KMS-11 (cell line): ENCODE measurements around the gene SIRT1.

Experiments used
- H2AFZ ChIP-seq: fragments of 200-600 bp; sonication (generic); 2 replicates; pipeline ENCODE4 v1.6.1; 2016; ENCODE audit warnings: antibody characterized with exemption, mixed run types, low read depth
- H3K27ac ChIP-seq: fragments of 200-600 bp; sonication (generic); 2 replicates; pipeline ENCODE4 v1.6.1; 2016; ENCODE audit warnings: mild to moderate bottlenecking, mixed run types
- H3K27me3 ChIP-seq: fragments of 200-600 bp; sonication (generic); 2 replicates; pipeline ENCODE4 v1.6.1; 2017; ENCODE audit warnings: mild to moderate bottlenecking, low read depth, mixed run types, moderate library complexity; ENCODE audit not compliant: insufficient read depth
- H3K36me3 ChIP-seq: fragments of 200-600 bp; sonication (generic); 2 replicates; pipeline ENCODE4 v1.6.1; 2017; ENCODE audit warnings: mild to moderate bottlenecking, mixed run types; ENCODE audit not compliant: insufficient read depth
- H3K4me1 ChIP-seq: fragments of 200-600 bp; sonication (generic); 2 replicates; pipeline ENCODE4 v1.6.1; 2016; ENCODE audit warnings: mild to moderate bottlenecking, low read depth, mixed run types; ENCODE audit not compliant: poor library complexity, severe bottlenecking
- H3K4me2 ChIP-seq: fragments of 200-600 bp; sonication (generic); 2 replicates; pipeline ENCODE4 v1.7.0; 2016; ENCODE audit warnings: mild to moderate bottlenecking, mixed run types
- H3K4me3 ChIP-seq: fragments of 200-600 bp; sonication (generic); IDR thresholded peaks from 2 replicates; pipeline ENCODE4 v1.6.1; 2017; ENCODE audit warnings: low read depth, low read length, mixed read lengths; ENCODE audit not compliant: insufficient read depth
- H3K79me2 ChIP-seq: fragments of 200-600 bp; sonication (generic); 2 replicates; pipeline ENCODE4 v1.6.1; 2016; ENCODE audit warnings: low read depth, mixed run types; ENCODE audit not compliant: insufficient read depth
- H3K9ac ChIP-seq: fragments of 200-600 bp; sonication (generic); 2 replicates; pipeline ENCODE4 v1.6.1; 2016; ENCODE audit warnings: mild to moderate bottlenecking, mixed run types
- H4K20me1 ChIP-seq: fragments of 200-600 bp; sonication (generic); 2 replicates; pipeline ENCODE4 v1.6.1; 2016; ENCODE audit warnings: mild to moderate bottlenecking, mixed run types; ENCODE audit not compliant: insufficient read depth
- TF ChIP-seq, protein P1 (sequence below): fragments of 200-600 bp; sonication (generic); conservative IDR thresholded peaks from 2 replicates; pipeline ENCODE4 v1.6.1; 2017; ENCODE audit warnings: low read depth, mild to moderate bottlenecking, antibody characterized with exemption, low read length, moderate library complexity, mixed read lengths

SIRT1 gene

DNA sequence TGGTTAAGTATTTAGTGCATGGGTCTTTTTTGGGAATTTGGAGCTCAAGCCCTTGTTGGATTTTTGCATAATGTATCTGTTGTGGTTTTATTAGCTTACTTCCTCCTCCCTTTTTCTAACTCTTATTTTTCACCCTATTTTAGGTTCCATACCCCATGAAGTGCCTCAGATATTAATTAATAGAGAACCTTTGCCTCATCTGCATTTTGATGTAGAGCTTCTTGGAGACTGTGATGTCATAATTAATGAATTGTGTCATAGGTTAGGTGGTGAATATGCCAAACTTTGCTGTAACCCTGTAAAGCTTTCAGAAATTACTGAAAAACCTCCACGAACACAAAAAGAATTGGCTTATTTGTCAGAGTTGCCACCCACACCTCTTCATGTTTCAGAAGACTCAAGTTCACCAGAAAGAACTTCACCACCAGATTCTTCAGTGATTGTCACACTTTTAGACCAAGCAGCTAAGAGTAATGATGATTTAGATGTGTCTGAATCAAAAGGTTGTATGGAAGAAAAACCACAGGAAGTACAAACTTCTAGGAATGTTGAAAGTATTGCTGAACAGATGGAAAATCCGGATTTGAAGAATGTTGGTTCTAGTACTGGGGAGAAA, 28.0 kb downstream of the SIRT1 start:
- no peaks in the 10 kb centered on the region for H3K4me1 ChIP-seq
- no peak overlapping the region for H2AFZ ChIP-seq
- H3K27me3 ChIP-seq: no peaks in the 10 kb centered on the region
- TF ChIP-seq, protein P1, sequence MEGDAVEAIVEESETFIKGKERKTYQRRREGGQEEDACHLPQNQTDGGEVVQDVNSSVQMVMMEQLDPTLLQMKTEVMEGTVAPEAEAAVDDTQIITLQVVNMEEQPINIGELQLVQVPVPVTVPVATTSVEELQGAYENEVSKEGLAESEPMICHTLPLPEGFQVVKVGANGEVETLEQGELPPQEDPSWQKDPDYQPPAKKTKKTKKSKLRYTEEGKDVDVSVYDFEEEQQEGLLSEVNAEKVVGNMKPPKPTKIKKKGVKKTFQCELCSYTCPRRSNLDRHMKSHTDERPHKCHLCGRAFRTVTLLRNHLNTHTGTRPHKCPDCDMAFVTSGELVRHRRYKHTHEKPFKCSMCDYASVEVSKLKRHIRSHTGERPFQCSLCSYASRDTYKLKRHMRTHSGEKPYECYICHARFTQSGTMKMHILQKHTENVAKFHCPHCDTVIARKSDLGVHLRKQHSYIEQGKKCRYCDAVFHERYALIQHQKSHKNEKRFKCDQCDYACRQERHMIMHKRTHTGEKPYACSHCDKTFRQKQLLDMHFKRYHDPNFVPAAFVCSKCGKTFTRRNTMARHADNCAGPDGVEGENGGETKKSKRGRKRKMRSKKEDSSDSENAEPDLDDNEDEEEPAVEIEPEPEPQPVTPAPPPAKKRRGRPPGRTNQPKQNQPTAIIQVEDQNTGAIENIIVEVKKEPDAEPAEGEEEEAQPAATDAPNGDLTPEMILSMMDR: no peak
- H3K36me3 ChIP-seq: no peaks in the 10 kb centered on the region; the same call in 1 of the 2 replicates
- H4K20me1 ChIP-seq: no peaks in the 10 kb centered on the region
- H3K79me2 ChIP-seq: no peaks in the 10 kb centered on the region
- H3K4me2 ChIP-seq: no peak overlapping the region
- no peak overlapping the region for H3K27ac ChIP-seq
- H3K4me3 ChIP-seq: no peak overlapping the region
- H3K9ac ChIP-seq: no peak overlapping the region

DNA sequence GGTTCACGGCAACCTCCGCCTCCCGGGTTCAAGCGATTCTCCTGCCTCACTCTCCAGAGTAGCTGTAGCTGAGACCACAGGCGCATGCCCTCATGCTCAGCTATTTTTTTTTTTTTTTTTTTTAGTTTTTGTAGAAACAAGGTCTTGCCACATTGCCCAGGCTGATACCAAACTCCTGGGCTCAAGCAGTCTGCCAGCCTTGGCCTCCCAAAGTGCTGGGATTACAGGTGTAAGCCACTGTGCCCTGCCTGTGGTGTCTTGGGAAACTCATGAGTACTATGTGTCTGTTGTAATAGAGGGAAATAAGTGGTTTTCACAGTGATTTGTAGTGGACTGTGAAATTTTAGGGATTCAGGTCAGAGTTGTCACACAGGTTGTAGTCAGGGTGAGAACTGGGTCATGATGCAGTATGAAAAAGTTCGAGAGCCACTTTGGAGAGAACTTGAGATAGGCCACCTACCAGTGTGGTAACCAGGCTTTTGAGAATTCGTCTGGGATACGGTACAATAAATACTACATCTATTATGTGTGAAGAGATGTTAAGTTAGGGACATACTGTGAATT, 30.4 kb downstream of the SIRT1 start:
- Histone ChIP-seq H3K4me3 (no peak overlapping the region), H3K36me3 (no peaks in the 10 kb centered on the region; the same call in 1 of the 2 replicates)
- TF ChIP-seq, protein P1: no peak

DNA sequence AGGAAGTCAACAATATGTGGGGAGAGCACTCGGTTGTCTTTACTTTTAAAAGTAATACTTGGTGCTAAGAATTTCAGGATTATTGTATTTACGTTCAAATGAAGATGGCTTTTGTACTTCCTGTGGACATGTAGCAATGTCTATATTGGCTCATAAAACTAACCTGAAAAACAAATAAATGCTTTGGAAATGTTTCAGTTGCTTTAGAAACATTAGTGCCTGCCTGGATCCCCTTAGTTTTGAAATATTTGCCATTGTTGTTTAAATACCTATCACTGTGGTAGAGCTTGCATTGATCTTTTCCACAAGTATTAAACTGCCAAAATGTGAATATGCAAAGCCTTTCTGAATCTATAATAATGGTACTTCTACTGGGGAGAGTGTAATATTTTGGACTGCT, 32.7 kb downstream of the SIRT1 start:
- TF ChIP-seq, protein P1: no peak
- H3K79me2 ChIP-seq: no peaks in the 10 kb centered on the region
- H3K27me3 ChIP-seq: no peaks in the 10 kb centered on the region
- no peaks in the 10 kb centered on the region for H4K20me1 ChIP-seq
- no peaks in the 10 kb centered on the region; the same call in 1 of the 2 replicates for H3K36me3 ChIP-seq
- H3K4me1 ChIP-seq: peaks cover 5% of the 10 kb centered on the region
- H3K4me2 ChIP-seq: no peak overlapping the region
- H3K9ac ChIP-seq: no peak overlapping the region
- H2AFZ ChIP-seq: no peak overlapping the region
- H3K27ac ChIP-seq: no peak overlapping the region
- no peak overlapping the region for H3K4me3 ChIP-seq

More for the DNA sequence above, 30.4 kb downstream of the SIRT1 start:
- Histone ChIP-seq H3K4me1 (peaks cover 5% of the 10 kb centered on the region), H3K4me2 (no peak overlapping the region), H3K27me3 (no peaks in the 10 kb centered on the region), H3K9ac (no peak overlapping the region), H2AFZ (no peak overlapping the region), H4K20me1 (no peaks in the 10 kb centered on the region), H3K79me2 (no peaks in the 10 kb centered on the region), H3K27ac (no peak overlapping the region)

DNA sequence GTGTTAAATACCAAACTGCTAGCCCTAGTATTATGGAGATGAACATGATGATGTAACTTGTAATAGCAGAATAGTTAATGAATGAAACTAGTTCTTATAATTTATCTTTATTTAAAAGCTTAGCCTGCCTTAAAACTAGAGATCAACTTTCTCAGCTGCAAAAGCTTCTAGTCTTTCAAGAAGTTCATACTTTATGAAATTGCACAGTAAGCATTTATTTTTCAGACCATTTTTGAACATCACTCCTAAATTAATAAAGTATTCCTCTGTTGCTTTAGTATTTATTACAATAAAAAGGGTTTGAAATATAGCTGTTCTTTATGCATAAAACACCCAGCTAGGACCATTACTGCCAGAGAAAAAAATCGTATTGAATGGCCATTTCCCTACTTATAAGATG, 33.2 kb downstream of the SIRT1 start:
- H3K27me3 ChIP-seq: no peaks in the 10 kb centered on the region
- no peak overlapping the region for H3K4me3 ChIP-seq
- no peaks in the 10 kb centered on the region for H3K79me2 ChIP-seq
- H2AFZ ChIP-seq: no peak overlapping the region
- no peaks in the 10 kb centered on the region for H4K20me1 ChIP-seq
- peaks cover 5% of the 10 kb centered on the region for H3K4me1 ChIP-seq
- H3K4me2 ChIP-seq: no peak overlapping the region
- no peaks in the 10 kb centered on the region; the same call in 1 of the 2 replicates for H3K36me3 ChIP-seq
- no peak overlapping the region for H3K27ac ChIP-seq
- H3K9ac ChIP-seq: no peak overlapping the region
- TF ChIP-seq, protein P1: no peak
